ENCODE measurements around the gene CHD3.

DNA sequence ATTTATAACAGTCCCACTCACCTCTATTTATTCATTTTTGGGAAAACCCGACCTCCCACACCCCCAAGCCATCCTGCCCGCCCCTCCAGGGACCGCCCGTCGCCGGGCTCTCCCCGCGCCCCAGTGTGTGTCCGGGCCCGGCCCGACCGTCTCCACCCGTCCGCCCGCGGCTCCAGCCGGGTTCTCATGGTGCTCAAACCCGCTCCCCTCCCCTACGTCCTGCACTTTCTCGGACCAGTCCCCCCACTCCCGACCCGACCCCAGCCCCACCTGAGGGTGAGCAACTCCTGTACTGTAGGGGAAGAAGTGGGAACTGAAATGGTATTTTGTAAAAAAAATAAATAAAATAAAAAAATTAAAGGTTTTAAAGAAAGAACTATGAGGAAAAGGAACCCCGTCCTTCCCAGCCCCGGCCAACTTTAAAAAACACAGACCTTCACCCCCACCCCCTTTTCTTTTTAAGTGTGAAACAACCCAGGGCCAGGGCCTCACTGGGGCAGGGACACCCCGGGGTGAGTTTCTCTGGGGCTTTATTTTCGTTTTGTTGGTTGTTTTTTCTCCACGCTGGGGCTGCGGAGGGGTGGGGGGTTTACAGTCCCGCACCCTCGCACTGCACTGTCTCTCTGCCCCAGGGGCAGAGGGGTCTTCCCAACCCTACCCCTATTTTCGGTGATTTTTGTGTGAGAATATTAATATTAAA is 34.4 kb upstream of the CHD3 start:
- TF ChIP-seq EZH2 (IDR thresholded peaks at IDR 0.05; ENCODE audit: borderline replicate concordance, insufficient read depth, low read depth, low read length, poor library complexity, severe bottlenecking) (no peak), CTCF (IDR thresholded peaks at IDR 0.05) (no peak)

Data from B cell (primary cell).